GM23338 (cell line): ENCODE results near the gene ADGB. TPM values are rescaled to one million over a fixed set of nuclear protein-coding genes. Genes with fewer than 3 reads are reported as not detected.
A peak's percentile ranks its signal among the peaks of the same experiment; 100 is the strongest.

Experiments used
- ATAC-seq: fragments of 200-7000 bp; cut with Tn5 transposase; 3 replicates; pipeline ENCODE4 v1.9.1; 2020
- DNase-seq: peaks from one replicate; pipeline ENCODE4 v3.0.0-alpha.2; 2015; ENCODE audit warnings: low spot score
- H2AFZ ChIP-seq: fragments of 200-600 bp; sonication (generic); 2 replicates; pipeline ENCODE4 v1.8.0; 2016; ENCODE audit warnings: antibody characterized with exemption, mild to moderate bottlenecking, moderate library complexity
- H3F3A ChIP-seq: fragments of 200-600 bp; sonication (generic); replicated peaks from 2 replicates; pipeline ENCODE4 v1.8.0; 2017; ENCODE audit warnings: antibody characterized with exemption, mixed run types, low read depth
- H3K27ac ChIP-seq: fragments of 200-600 bp; sonication (generic); 2 replicates; pipeline ENCODE4 v1.6.1; 2016; ENCODE audit warnings: low read depth
- H3K27me3 ChIP-seq: fragments of 200-600 bp; sonication (generic); 2 replicates; pipeline ENCODE4 v1.8.0; 2016; ENCODE audit warnings: mild to moderate bottlenecking, mixed run types, moderate library complexity; ENCODE audit not compliant: insufficient read depth
- H3K36me3 ChIP-seq: fragments of 200-600 bp; sonication (generic); 2 replicates; pipeline ENCODE4 v1.8.0; 2016; ENCODE audit warnings: mild to moderate bottlenecking; ENCODE audit not compliant: insufficient read depth
- H3K4me1 ChIP-seq: fragments of 200-600 bp; sonication (generic); 2 replicates; pipeline ENCODE4 v1.8.0; 2016; ENCODE audit warnings: mild to moderate bottlenecking, moderate library complexity; ENCODE audit not compliant: insufficient read depth
- H3K4me2 ChIP-seq: fragments of 200-600 bp; sonication (generic); 2 replicates; pipeline ENCODE4 v1.7.1; 2017; ENCODE audit warnings: mixed run types
- H3K4me3 ChIP-seq: fragments of 200-600 bp; sonication (generic); 2 replicates; pipeline ENCODE4 v1.6.1; 2016; ENCODE audit warnings: mixed run types
- H3K79me2 ChIP-seq: fragments of 200-600 bp; sonication (generic); replicated peaks from 2 replicates; pipeline ENCODE4 v1.8.0; 2017; ENCODE audit warnings: mild to moderate bottlenecking; ENCODE audit not compliant: insufficient read depth
- H3K9me2 ChIP-seq: fragments of 200-600 bp; sonication (generic); 2 replicates; pipeline ENCODE4 v1.8.0; 2017; ENCODE audit not compliant: insufficient read depth
- H4K20me1 ChIP-seq: fragments of 200-600 bp; sonication (generic); replicated peaks from 2 replicates; pipeline ENCODE4 v1.8.0; 2017; ENCODE audit warnings: mild to moderate bottlenecking; ENCODE audit not compliant: insufficient read depth
- H3K27ac Mint-ChIP-seq: 2 replicates; pipeline ENCODE4 v1.8.0; 2020; ENCODE audit warnings: inconsistent platforms, mild to moderate bottlenecking, moderate library complexity, mixed read lengths
- H3K27me3 Mint-ChIP-seq: 3 replicates; pipeline ENCODE4 v1.8.0; 2022; ENCODE audit warnings: low read depth, mild to moderate bottlenecking, moderate library complexity, mixed read lengths, inconsistent platforms; ENCODE audit not compliant: insufficient read depth, poor library complexity
- H3K36me3 Mint-ChIP-seq: 3 replicates; pipeline ENCODE4 v1.8.0; 2021; ENCODE audit warnings: low read depth, mild to moderate bottlenecking, inconsistent platforms, moderate library complexity, mixed read lengths
- H3K4me1 Mint-ChIP-seq: 3 replicates; pipeline ENCODE4 v1.8.0; 2020; ENCODE audit warnings: mild to moderate bottlenecking, inconsistent platforms, mixed read lengths
- H3K4me3 Mint-ChIP-seq: 3 replicates; pipeline ENCODE4 v1.8.0; 2021; ENCODE audit warnings: moderate library complexity, mild to moderate bottlenecking, inconsistent platforms, mixed read lengths
- H3K9me3 Mint-ChIP-seq: 3 replicates; pipeline ENCODE4 v1.8.0; 2020; ENCODE audit warnings: moderate library complexity, mild to moderate bottlenecking, inconsistent platforms, mixed read lengths
- CREB1 ChIP-seq: fragments of 250-450 bp; sonication (Bioruptor Pico); IDR thresholded peaks from 2 replicates; pipeline ENCODE4 v1.5.0; 2020; ENCODE audit warnings: low read depth, mild to moderate bottlenecking, moderate library complexity
- EZH2phosphoT487 ChIP-seq: fragments of 200-600 bp; sonication (generic); IDR thresholded peaks from one replicate; pipeline ENCODE4 v1.8.1; 2018; ENCODE audit warnings: antibody characterized with exemption; ENCODE audit not compliant: unreplicated experiment
- NANOG ChIP-seq: IDR thresholded peaks from 2 replicates; pipeline ENCODE4 v1.6.1; 2016; ENCODE audit warnings: antibody characterized with exemption, borderline replicate concordance
- POLR2AphosphoS5 ChIP-seq: IDR thresholded peaks from 2 replicates; pipeline ENCODE4 v1.6.1; 2016; ENCODE audit warnings: antibody characterized with exemption, low read depth
- ZNF114 ChIP-seq: fragments of 250-450 bp; sonication (Bioruptor Pico); IDR thresholded peaks from 2 replicates; pipeline ENCODE4 v1.5.0; 2020; ENCODE audit warnings: mild to moderate bottlenecking, moderate library complexity
- ZNF331 ChIP-seq: fragments of 250-450 bp; sonication (Bioruptor Pico); IDR thresholded peaks from 2 replicates; pipeline ENCODE4 v1.5.0; 2020; ENCODE audit warnings: low read depth, mild to moderate bottlenecking, moderate library complexity
- polyA plus RNA-seq: library from polyadenylated mRNA; unstranded; fragments of >200 nt; fragmentation: Nextera tagmentation; extraction: Ambion mirVana; gene quantifications from 2 replicates; pipeline ENCODE4 v1.2.1, GENCODE V29; 2016
- total RNA-seq: library from RNA; depleted of rRNA; stranded (reverse); fragments of >200 nt; shearing (Covaris generic); gene quantifications from 2 replicates; pipeline ENCODE4 v1.2.3, GENCODE V29; 2014
- TF ChIP-seq, protein P1 (sequence below): IDR thresholded peaks from 2 replicates; pipeline ENCODE4 v1.6.1; 2016; ENCODE audit warnings: antibody characterized with exemption
- TF ChIP-seq, protein P2 (sequence below), 2 experiments: fragments of 200-600 bp in 1 of 2; sonication (generic) in 1 of 2; conservative IDR thresholded peaks; 2 replicates each; pipeline versions ENCODE4 v1.5.1 to v1.6.1; 2016 to 2017; ENCODE audit warnings: antibody characterized with exemption in 2 of 2, low read depth in 2 of 2, mild to moderate bottlenecking in 2 of 2, moderate library complexity in 1 of 2
- TF ChIP-seq, protein P3 (sequence below): IDR thresholded peaks from one replicate; pipeline ENCODE4 v1.6.1; 2018; ENCODE audit warnings: antibody characterized with exemption; ENCODE audit not compliant: unreplicated experiment

ADGB gene
- total and polyA plus RNA-seq, 2 experiments from 2014 or later: not detected

DNA sequence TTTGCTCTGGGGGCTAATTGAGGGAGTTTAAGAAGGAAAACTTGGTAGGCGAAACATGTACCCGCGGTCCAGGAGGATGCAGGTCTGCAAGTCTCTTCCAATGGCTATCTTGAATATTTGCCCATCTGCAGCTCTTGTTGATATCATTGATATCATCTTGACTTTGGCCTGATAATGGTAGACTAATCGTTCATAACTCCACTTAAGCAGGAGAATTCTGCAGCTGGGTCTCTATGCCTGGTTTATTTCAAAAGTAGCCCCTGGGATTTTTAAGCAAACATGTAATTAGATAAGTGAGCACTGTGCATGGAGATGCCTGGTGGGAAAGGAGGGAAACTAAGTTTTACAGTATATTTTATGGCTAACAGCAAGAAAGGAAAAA, 52.7 kb downstream of the ADGB start (continued):
- TF ChIP-seq CREB1 (CRISPR knock-in tag): no peak

DNA sequence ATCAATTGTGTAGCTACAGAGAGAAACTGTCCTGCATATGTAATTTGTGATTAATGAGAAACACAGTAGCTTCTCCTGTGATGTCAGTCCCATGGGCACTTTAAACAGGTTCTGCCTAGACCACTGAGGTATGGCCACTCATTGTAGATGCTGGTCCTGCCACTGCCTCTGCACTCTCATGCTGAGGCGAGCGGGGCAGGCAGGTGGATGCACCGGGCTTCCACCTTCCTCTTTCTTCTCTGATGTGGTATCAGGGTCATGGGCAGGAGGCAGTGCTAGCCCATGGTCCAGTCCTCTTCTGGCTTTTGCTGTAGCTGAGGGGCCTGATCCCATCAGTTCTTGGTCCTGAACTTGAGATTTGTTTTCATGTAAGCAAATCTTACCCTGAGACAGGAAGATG, 58.7 kb downstream of the ADGB start:
- H3K4me1 Mint-ChIP-seq: no peaks in the 10 kb centered on the region
- peaks cover 4% of the 10 kb centered on the region; the same call in 2 of the 3 replicates for H3K9me3 Mint-ChIP-seq

DNA sequence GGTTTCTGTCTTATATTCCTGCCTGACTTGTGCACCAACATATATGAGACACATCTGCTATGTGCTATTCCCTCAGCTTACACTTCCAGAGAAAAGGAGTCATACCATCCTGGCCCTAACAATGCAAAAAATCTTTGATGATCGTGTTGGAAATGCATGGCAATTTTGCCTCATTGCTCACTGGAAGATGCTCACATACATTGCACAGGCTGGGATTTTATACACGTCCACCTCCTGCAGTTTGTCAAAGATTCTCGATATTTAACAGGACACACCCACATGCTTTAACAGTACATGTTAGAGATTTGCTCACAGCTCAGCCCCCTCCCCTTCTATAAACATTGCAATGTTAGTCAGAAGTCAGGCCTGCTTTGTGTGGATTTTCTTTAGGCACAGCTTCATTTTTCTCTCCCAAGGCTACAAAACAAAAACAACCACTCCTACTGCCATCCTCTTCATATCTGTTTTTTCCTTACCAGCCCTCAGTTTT, 66.1 kb downstream of the ADGB start:
- Mint-ChIP-seq H3K27me3 (no peaks in the 10 kb centered on the region), H3K36me3 (no peaks in the 10 kb centered on the region), H3K4me3 (no peak overlapping the region), H3K9me3 (peaks cover 4% of the 10 kb centered on the region; the same call in 1 of the 3 replicates), H3K4me1 (peaks cover 6% of the 10 kb centered on the region), H3K27ac (peak overlapping the region; percentile 12; the same call in 1 of the 2 replicates)
- Histone ChIP-seq H3K79me2 (no peaks in the 10 kb centered on the region), H3F3A (no peaks in the 10 kb centered on the region), H3K36me3 (no peaks in the 10 kb centered on the region), H3K4me3 (no peak overlapping the region), H4K20me1 (no peaks in the 10 kb centered on the region), H3K27me3 (no peaks in the 10 kb centered on the region), H3K27ac (no peak overlapping the region), H3K4me1 (0 out of 2 replicates have a peak, but pooled peaks cover 9% of the 10 kb centered on the region), H2AFZ (peak overlapping the region; percentile 73; the same call in 1 of the 2 replicates), H3K9me2 (no peaks in the 10 kb centered on the region), H3K4me2 (no peak overlapping the region)
- DNase-seq: no peak
- no peak for ATAC-seq
- no peak for TF ChIP-seq EZH2phosphoT487
- no peak for TF ChIP-seq POLR2AphosphoS5
- TF ChIP-seq NANOG: no peak
- no peak for TF ChIP-seq ZNF331 (CRISPR knock-in tag)
- TF ChIP-seq ZNF114 (CRISPR knock-in tag): no peak
- TF ChIP-seq, protein P1, sequence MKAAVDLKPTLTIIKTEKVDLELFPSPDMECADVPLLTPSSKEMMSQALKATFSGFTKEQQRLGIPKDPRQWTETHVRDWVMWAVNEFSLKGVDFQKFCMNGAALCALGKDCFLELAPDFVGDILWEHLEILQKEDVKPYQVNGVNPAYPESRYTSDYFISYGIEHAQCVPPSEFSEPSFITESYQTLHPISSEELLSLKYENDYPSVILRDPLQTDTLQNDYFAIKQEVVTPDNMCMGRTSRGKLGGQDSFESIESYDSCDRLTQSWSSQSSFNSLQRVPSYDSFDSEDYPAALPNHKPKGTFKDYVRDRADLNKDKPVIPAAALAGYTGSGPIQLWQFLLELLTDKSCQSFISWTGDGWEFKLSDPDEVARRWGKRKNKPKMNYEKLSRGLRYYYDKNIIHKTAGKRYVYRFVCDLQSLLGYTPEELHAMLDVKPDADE: no peak
- no peak for TF ChIP-seq CREB1 (CRISPR knock-in tag)
- TF ChIP-seq, protein P2, sequence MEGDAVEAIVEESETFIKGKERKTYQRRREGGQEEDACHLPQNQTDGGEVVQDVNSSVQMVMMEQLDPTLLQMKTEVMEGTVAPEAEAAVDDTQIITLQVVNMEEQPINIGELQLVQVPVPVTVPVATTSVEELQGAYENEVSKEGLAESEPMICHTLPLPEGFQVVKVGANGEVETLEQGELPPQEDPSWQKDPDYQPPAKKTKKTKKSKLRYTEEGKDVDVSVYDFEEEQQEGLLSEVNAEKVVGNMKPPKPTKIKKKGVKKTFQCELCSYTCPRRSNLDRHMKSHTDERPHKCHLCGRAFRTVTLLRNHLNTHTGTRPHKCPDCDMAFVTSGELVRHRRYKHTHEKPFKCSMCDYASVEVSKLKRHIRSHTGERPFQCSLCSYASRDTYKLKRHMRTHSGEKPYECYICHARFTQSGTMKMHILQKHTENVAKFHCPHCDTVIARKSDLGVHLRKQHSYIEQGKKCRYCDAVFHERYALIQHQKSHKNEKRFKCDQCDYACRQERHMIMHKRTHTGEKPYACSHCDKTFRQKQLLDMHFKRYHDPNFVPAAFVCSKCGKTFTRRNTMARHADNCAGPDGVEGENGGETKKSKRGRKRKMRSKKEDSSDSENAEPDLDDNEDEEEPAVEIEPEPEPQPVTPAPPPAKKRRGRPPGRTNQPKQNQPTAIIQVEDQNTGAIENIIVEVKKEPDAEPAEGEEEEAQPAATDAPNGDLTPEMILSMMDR (conservative IDR thresholded peaks at IDR 0.05; ENCODE audit: low read depth in 2 of 2): no peak

More for the DNA sequence above, 58.7 kb downstream of the ADGB start:
- Histone ChIP-seq H4K20me1 (no peaks in the 10 kb centered on the region), H3K4me2 (no peak overlapping the region), H3K9me2 (no peaks in the 10 kb centered on the region), H3K4me1 (no peaks in the 10 kb centered on the region), H3K79me2 (no peaks in the 10 kb centered on the region), H3K4me3 (no peak overlapping the region), H2AFZ (no peak overlapping the region; the same call in 1 of the 2 replicates), H3F3A (no peaks in the 10 kb centered on the region), H3K36me3 (no peaks in the 10 kb centered on the region), H3K27me3 (no peaks in the 10 kb centered on the region), H3K27ac (no peak overlapping the region)
- Mint-ChIP-seq H3K36me3 (no peaks in the 10 kb centered on the region), H3K27me3 (no peaks in the 10 kb centered on the region), H3K27ac (no peak overlapping the region), H3K4me3 (no peak overlapping the region)
- TF ChIP-seq NANOG (no peak), ZNF331 (CRISPR knock-in tag) (no peak)
- TF ChIP-seq, protein P3, sequence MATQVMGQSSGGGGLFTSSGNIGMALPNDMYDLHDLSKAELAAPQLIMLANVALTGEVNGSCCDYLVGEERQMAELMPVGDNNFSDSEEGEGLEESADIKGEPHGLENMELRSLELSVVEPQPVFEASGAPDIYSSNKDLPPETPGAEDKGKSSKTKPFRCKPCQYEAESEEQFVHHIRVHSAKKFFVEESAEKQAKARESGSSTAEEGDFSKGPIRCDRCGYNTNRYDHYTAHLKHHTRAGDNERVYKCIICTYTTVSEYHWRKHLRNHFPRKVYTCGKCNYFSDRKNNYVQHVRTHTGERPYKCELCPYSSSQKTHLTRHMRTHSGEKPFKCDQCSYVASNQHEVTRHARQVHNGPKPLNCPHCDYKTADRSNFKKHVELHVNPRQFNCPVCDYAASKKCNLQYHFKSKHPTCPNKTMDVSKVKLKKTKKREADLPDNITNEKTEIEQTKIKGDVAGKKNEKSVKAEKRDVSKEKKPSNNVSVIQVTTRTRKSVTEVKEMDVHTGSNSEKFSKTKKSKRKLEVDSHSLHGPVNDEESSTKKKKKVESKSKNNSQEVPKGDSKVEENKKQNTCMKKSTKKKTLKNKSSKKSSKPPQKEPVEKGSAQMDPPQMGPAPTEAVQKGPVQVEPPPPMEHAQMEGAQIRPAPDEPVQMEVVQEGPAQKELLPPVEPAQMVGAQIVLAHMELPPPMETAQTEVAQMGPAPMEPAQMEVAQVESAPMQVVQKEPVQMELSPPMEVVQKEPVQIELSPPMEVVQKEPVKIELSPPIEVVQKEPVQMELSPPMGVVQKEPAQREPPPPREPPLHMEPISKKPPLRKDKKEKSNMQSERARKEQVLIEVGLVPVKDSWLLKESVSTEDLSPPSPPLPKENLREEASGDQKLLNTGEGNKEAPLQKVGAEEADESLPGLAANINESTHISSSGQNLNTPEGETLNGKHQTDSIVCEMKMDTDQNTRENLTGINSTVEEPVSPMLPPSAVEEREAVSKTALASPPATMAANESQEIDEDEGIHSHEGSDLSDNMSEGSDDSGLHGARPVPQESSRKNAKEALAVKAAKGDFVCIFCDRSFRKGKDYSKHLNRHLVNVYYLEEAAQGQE: no peak
- no peak for ATAC-seq
- DNase-seq: no peak
